Effector memory CD4-positive, alpha-beta T cell (primary cell): ENCODE results near the gene RAB8B.

ENCODE experiments used
- DNase-seq, 3 donors: peaks; one replicate each; pipeline ENCODE4 v3.0.0-alpha.2; 2020
- H3K27ac ChIP-seq: 2 replicates; pipeline ENCODE4 v1.7.0; 2013; ENCODE audit warnings: mild to moderate bottlenecking, low read length, moderate library complexity; ENCODE audit not compliant: insufficient read depth, poor library complexity, severe bottlenecking
- H3K27me3 ChIP-seq: replicated peaks from 2 replicates; pipeline ENCODE4 v1.7.0; 2013; ENCODE audit warnings: mild to moderate bottlenecking, low read length; ENCODE audit not compliant: insufficient read depth, control insufficient read depth, poor library complexity, severe bottlenecking
- H3K36me3 ChIP-seq: 2 replicates; pipeline ENCODE4 v1.7.0; 2013; ENCODE audit warnings: mild to moderate bottlenecking, low read length, moderate library complexity; ENCODE audit not compliant: control insufficient read depth, insufficient read depth
- H3K4me1 ChIP-seq: 2 replicates; pipeline ENCODE4 v1.7.0; 2013; ENCODE audit warnings: low read length, mild to moderate bottlenecking; ENCODE audit not compliant: control insufficient read depth, insufficient read depth, poor library complexity, severe bottlenecking
- H3K4me3 ChIP-seq: 2 replicates; pipeline ENCODE4 v1.7.0; 2013; ENCODE audit warnings: low read length, low read depth, mild to moderate bottlenecking; ENCODE audit not compliant: insufficient read depth, poor library complexity, severe bottlenecking
- H3K9me3 ChIP-seq: 2 replicates; pipeline ENCODE4 v1.7.0; 2013; ENCODE audit warnings: mild to moderate bottlenecking, low read length, moderate library complexity; ENCODE audit not compliant: control insufficient read depth

RAB8B gene

DNA sequence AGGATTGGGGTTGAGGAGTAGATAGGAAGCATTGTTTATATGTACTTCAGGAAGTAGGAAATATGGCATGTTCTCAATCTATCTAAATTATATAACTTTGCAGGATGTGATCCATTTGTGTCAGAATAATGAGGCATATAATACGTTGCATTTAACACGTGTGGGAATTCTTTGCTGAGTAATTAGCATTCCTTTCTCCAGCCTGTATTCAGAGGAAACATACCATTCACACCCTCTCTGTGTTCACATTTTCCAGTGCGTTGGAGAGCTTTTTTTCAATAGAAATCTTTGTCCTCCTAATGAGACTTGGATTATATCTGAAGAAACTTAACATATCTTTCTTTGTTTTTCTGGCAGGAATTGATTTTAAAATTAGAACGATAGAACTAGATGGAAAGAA lies 55.0 kb downstream of the RAB8B start:
- no peak overlapping the region for H3K4me3 ChIP-seq
- DNase-seq, result no peak
- peaks cover 2% of the 10 kb centered on the region for H3K4me1 ChIP-seq
- no peaks in the 10 kb centered on the region for H3K9me3 ChIP-seq
- peaks cover 15% of the 10 kb centered on the region for H3K36me3 ChIP-seq
- H3K27me3 ChIP-seq, result no peaks in the 10 kb centered on the region
- peak overlapping the region; percentile 42 for H3K27ac ChIP-seq

DNA sequence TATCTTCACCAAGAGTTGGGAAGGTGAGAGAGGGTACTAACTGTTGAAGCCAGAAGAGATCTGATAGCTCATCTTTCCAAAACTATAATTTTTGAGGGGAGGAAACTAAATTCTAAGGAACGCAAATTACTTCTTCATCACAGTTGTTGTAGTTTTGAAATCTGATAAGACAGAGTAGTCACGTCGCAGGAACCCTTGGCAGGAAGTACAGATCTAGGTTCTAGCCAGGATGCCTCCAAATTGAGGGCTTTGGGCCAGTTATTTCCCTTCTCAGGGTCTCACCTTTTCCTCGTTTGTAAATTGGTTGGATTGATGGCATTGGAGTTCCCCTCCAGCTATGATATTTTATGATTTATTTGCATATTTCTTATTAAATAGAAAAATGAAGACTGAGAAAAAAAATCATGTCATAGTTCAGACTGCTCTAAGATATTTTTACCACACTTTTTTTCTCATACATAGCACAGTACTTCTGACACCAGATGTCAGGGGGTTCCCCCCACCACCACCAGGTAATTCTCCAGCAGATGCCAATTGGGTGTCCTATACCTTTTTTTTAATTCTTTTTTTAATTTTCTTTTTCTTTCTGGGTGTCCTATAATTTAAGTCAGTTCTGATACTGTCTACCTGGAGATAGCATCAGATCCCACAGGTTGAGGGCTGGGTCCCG lies 55.7 kb downstream of the RAB8B start:
- peaks cover 2% of the 10 kb centered on the region for H3K4me1 ChIP-seq
- H3K27ac ChIP-seq, result peak overlapping the region; percentile 42
- peak in 1 of 3 donors; percentile 11 for DNase-seq

DNA sequence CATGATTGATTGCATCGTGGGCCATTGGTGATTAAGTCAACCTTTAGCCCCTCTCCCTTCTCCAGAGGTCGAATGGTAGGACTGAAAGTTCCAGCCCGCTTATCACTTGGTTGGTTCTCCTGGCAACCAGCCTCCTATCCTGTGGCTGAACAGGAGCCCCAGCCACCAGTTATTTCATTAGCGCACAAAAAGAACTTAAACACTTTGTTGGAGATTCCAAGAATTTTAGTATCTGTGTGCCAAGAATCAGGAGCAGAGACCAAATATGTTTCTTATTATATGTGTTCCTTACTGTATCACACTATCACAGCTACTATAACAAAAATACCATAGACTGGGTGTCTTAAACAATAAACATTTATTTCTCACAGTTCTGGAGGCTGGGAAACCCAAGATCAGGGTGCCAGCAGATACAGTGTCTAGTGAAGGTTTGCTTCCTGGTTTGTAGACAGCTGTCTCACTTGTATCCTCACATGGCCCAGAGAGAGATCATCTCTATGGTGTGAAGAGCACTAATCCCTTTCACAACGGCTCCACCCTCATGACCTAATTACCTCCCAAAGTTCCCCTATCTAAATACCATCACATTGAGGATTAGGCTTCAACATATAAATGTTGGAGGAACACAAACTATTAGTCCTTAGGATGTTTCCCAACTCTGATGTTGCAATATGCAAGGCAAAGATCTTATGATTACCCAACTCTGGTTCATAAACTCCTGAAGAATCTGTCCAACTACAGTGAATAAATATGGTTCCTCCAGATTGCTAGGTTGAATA lies 57.5 kb downstream of the RAB8B start:
- Histone ChIP-seq H3K4me3 (no peak overlapping the region), H3K27ac (no peak overlapping the region), H3K36me3 (peaks cover 31% of the 10 kb centered on the region), H3K4me1 (peaks cover 2% of the 10 kb centered on the region), H3K27me3 (no peaks in the 10 kb centered on the region), H3K9me3 (no peaks in the 10 kb centered on the region)
- no peak for DNase-seq

More for the DNA sequence above, 55.7 kb downstream of the RAB8B start:
- no peaks in the 10 kb centered on the region for H3K9me3 ChIP-seq
- H3K27me3 ChIP-seq, result no peaks in the 10 kb centered on the region
- H3K36me3 ChIP-seq, result peaks cover 16% of the 10 kb centered on the region
- no peak overlapping the region for H3K4me3 ChIP-seq

- Histone ChIP-seq H3K9me3 (no peaks in the 10 kb centered on the region), H3K4me3 (no peak overlapping the region), H3K36me3 (peaks cover 44% of the 10 kb centered on the region), H3K4me1 (no peaks in the 10 kb centered on the region), H3K27me3 (no peaks in the 10 kb centered on the region), H3K27ac (no peak overlapping the region)
- DNase-seq, result no peak
Observed at GRCh38 chr15:63250312-63250965, 61.0 kb downstream of the RAB8B start.

GRCh38 chr15:63251701-63252100 lies 62.3 kb downstream of the RAB8B start:
- no peaks in the 10 kb centered on the region for H3K27me3 ChIP-seq
- no peaks in the 10 kb centered on the region for H3K4me1 ChIP-seq
- H3K9me3 ChIP-seq, result no peaks in the 10 kb centered on the region
- no peak overlapping the region for H3K27ac ChIP-seq
- peaks cover 44% of the 10 kb centered on the region for H3K36me3 ChIP-seq
- H3K4me3 ChIP-seq, result no peak overlapping the region
- no peak for DNase-seq

DNA sequence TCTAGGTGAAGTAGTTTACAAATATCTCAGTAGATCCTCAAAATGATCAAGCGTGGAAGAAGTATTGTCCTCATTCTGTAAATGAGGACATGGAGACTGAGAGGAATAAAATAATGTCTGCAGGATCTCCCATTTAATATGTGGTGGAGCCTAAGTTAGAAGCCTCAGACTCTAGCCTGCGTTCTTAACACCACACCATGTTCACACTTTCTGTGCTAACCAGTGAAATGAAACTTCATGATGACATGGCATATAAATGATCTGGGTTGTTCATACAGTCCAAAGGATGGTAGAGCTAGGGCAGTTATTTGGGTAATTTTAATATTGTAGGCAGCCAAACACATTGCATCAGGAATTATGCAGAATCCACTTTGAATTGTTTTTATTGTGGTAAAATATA lies 62.9 kb downstream of the RAB8B start:
- Histone ChIP-seq H3K4me3 (no peak overlapping the region), H3K9me3 (no peaks in the 10 kb centered on the region), H3K4me1 (no peaks in the 10 kb centered on the region), H3K36me3 (peaks cover 41% of the 10 kb centered on the region), H3K27ac (no peak overlapping the region), H3K27me3 (no peaks in the 10 kb centered on the region)
- DNase-seq, result no peak

DNA sequence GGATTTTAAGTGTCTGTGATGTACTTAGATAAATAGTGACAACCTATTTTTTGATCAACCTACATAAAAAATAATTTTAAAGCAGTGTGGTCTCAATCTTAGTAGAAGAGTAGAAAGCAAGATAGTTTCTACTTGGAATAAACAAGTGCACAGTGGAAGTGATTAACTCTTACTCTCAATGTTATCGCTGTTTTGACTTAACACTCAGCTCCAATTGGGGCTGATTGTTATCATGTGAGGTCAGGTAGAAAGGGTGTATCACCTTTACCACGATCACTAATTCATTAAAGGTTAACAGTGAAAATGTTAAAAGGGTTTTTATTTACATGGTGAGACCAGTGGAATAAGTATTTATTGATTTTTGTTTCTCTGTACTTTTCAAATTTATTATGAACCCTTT lies 65.6 kb downstream of the RAB8B start:
- Histone ChIP-seq H3K36me3 (peaks cover 47% of the 10 kb centered on the region), H3K27ac (no peak overlapping the region), H3K4me3 (no peak overlapping the region), H3K27me3 (no peaks in the 10 kb centered on the region), H3K4me1 (no peaks in the 10 kb centered on the region), H3K9me3 (no peaks in the 10 kb centered on the region)
- no peak for DNase-seq

DNA sequence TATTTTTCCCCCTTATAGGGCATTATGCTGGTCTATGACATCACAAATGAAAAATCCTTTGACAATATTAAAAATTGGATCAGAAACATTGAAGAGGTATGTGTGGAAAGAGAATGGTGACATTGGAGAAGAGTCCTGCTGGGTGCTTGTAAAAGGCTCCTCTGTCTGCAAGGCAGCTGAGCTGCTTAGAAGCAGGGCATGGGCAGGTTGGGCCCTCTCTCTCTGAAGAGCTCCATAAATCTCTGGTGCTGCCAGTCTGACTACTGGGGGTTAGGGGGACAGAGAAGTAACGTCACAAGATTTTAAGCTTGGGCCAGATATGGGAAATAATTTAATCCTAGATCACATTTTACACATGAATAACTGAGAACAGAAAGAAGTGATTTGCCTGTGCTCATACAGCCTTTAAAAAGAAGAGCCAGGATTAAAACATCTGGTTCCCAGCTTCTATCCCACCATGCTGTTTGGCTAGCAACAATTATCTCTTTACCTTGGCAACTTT lies 66.1 kb downstream of the RAB8B start:
- H3K4me1 ChIP-seq, result no peaks in the 10 kb centered on the region
- no peak overlapping the region for H3K27ac ChIP-seq
- H3K36me3 ChIP-seq, result peaks cover 47% of the 10 kb centered on the region
- no peaks in the 10 kb centered on the region for H3K27me3 ChIP-seq
- H3K9me3 ChIP-seq, result no peaks in the 10 kb centered on the region
- DNase-seq, result no peak
- H3K4me3 ChIP-seq, result no peak overlapping the region

DNA sequence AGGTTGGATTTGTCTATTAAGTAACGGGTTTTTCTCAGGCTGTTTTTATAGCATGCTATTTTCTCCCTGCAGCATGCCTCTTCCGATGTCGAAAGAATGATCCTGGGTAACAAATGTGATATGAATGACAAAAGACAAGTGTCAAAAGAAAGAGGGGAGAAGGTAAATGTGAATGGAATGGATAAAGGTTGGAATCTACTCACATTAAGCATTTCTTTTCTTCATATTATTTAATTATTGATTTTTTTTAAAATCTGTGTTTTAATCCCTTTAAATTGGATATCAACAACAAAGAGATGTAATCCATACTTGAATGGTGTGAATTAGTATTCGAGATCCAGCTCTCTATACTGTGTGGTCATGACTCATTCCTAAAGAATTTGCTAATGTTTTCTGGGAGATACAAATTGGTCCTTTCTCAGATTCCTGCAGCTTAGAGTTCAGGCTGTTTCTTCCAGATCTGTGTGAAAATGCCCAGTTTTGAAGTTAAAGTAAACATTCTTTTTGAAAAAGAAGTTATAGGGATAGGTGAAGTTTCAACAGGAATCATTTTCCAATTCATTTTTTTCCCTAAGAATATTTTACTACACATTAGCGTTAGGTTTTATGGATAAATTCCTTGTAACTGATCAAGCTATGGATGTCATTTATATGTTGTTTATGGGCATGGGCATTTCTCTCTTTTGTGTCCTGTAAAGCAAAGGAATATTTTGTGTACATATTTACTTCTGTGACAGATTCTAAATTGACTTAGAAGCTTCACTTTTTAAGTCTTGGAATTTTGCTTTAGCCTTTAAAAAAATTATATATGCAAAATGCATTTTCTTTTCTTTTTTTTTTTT lies 67.2 kb downstream of the RAB8B start:
- DNase-seq, result no peak
- Histone ChIP-seq H3K36me3 (peaks cover 49% of the 10 kb centered on the region), H3K27ac (no peak overlapping the region), H3K4me1 (no peaks in the 10 kb centered on the region), H3K27me3 (no peaks in the 10 kb centered on the region), H3K9me3 (no peaks in the 10 kb centered on the region), H3K4me3 (no peak overlapping the region)
